NCI-H2171 (cell line): Measurements from ENCODE around the gene PCNX4.
"Not testable (repeated sequence)": the region's sequence is repeated elsewhere in the genome, so short reads cannot be mapped to it uniquely, and the experiment has no call there.

ENCODE experiments used
- DNase-seq: peaks from one replicate; lab custom pipeline; 2025; lab: John Stamatoyannopoulos, UW

Gene PCNX4

GRCh38 chr14:60091550-60092525 lies at the start of gene PCNX4:
Gene PCNX4, plus strand, starts transcription at chr14:60091923. Its CDS starts 15,716 bp downstream, at chr14:60107639.
- peak; percentile 100 for DNase-seq

GRCh38 chr14:60047976-60048375 lies 43.7 kb upstream of the PCNX4 start:
- not testable (repeated sequence) for DNase-seq

GRCh38 chr14:60051721-60052221 lies 40.0 kb upstream of the PCNX4 start:
- no peak for DNase-seq

- no peak for DNase-seq
Measured at GRCh38 chr14:60058087-60058486, 33.6 kb upstream of the PCNX4 start.

DNA sequence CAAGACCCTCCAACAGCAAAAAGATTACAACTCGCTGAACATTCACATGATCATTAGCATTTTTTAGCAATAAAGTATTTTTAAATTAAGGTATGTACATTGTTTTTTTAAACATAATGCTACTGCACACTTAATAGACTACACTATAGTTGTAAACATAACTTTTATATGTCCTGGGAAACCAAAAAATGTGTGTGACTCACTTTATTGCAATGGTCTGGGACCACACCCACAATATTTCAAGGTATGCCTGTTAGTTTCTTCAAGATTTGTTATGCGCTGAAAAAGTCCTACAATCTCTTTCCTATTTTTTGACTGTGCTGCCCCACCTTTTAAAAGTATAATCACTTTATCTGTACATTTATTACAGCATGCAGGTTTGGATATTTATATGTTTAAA lies 30.4 kb upstream of the PCNX4 start:
- DNase-seq, result no peak

GRCh38 chr14:60064491-60065072 lies 27.1 kb upstream of the PCNX4 start:
- no peak for DNase-seq

GRCh38 chr14:60067882-60068281 lies 23.8 kb upstream of the PCNX4 start:
- no peak for DNase-seq

- no peak for DNase-seq
Measured at GRCh38 chr14:60079723-60080122, 12.0 kb upstream of the PCNX4 start.

DNA sequence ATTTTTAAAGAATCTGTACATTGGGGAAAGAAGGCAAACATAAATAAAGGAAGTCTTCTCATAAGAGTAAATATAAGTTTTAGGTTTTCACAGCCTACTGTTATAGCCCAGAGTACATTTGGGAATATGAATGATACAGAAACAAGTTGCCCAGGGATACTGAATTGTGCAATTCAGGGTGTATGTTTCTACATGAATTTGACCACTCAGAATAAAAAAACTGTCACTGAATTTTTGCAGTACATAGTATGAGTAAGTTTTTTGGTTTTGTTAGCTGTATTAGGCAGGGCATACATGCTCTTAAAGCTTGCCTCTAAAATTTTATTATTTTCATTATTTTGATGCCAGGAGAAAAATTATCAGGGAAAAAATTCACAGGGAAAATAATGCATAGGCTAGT lies 6.6 kb upstream of the PCNX4 start:
- DNase-seq, result no peak

DNA sequence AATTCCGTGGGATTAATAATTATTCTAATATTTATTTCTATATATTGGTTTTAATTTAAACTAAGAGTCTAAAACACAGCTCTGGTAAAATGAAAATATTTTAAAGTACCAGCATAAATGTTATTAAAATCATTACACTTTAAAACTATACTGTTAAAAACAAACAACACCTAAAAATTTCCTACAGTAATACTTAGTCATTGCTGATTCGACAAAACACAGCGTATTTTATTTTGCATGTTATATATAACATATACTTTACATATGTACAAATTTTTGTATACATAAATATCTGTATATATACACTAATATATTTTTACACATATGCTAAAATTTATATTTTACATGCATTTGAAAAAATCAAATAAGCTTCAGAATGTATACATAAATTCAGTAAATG lies 6.0 kb upstream of the PCNX4 start:
- no peak for DNase-seq

DNA sequence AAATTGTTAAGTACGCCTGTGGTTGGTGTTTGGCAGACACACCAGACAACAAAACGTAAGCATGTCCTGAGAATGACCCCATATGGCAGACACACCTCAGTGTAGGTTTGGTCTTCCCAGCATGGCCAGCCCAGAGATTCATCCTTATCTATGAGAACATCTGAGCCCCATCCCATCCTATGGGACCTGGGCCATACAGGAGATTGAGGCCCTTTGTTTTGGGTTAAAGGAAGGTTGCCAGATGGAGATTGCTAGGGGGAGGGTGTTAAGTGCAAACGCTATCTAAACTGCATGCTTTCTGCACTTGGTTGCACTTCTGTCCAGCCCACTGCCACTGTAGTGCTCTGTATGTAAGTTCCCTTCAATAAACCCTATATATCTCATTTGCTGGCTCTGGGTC lies 4.1 kb upstream of the PCNX4 start:
- peak; percentile 45 for DNase-seq

GRCh38 chr14:60089221-60089620 lies 2.5 kb upstream of the PCNX4 start:
- DNase-seq, result no peak

- DNase-seq, result peak; percentile 92
Measured at GRCh38 chr14:60090864-60091519, 731 bp upstream of the PCNX4 start.

GRCh38 chr14:60092526-60092920 lies 800 bp downstream of the PCNX4 start:
- no peak for DNase-seq

GRCh38 chr14:60093080-60093479 lies 1.4 kb downstream of the PCNX4 start:
- DNase-seq, result no peak

DNA sequence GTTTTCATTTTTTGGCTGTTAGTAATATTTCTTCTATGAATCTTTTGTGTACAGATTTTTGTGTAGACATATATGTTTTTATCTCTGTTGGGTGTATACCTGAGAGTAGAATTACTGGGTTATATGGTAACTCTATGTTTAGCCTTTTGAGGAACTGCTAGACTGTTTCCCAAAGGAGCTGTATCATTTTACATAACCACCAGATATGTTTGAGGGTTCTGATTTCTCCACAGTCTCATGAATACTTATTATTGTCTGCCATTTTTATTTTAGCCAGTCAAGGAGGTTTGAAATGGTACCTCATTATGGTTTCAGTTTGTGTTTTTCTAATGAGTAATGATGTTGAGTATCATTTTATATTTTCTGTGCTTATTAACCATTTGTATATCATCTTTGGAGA lies 1.9 kb downstream of the PCNX4 start:
- no peak for DNase-seq

DNA sequence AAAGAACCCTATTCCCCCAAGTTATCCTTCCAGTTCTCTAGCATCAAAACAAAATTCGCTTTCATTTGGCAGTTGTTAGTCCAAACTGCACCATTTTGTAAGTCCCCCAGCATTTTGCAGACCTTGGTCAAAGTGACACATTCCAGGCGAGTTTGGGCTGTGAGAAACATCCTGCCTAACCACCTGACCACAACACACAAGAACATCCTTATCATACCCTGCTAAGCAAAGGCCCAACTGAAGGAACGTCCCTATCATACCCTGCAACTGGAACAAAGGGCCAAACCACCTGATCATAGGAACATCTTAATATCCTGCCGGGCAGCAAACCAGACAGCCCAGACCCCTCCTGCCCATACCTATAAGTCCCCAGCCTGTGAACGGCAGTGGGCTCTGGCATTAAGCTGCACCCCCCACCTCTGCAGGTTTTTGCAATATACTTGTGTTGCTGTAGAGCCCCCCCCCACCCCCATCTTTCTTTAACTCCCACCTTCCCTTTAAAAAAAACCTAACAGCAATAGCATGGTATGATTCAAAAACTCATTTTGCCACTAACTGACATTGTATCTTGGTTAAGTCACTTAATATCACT lies 2.7 kb downstream of the PCNX4 start:
- no peak for DNase-seq

DNA sequence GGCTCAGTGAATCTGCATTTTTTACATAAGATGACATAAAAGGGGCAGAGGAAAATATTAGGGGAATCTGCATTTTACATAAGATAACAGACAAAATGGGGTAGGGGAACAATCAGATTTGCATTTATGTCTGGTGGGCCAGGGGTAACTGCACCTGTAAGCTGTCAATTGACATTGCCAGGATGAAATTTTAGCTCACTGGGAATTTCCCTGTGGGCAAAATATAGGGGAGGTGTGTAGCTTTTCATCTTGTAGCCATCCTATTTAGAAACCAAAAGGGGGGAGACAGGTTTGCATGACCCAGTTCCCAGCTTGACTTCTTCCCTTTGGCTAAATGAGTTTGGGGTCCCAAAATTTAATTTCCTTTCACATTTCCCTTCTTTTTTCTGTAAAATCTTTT lies 3.5 kb downstream of the PCNX4 start:
- no peak for DNase-seq

DNA sequence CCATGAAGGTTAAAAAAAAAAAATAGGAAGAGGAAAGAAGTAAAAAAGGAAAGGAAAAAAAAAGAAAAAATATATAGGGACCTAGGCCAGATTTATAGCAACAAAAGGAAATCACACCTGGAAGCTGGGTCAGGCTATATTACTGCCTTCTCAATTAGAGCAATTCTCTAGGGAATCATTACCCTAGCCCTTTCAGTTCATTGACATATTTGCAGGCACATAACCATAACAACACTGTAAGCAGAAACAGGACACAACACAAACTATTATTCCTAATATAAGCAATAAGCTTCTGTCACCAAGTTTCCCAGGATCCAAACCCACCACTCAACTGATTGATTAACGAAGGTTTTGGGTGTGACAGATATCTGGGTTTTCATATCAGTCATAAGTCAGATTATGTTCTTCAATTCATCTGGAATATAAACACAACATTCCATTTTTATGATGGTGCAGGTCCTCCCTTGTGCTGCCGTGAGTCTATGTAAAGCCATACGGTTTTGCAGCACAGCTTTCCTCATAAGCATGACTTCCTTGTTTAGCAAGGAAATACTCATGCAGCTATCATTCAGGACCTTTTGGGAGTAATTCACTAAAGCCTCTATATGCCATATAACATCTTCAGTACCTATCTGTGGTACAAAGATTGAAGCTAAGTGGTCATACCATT lies 4.2 kb downstream of the PCNX4 start:
- DNase-seq, result no peak

GRCh38 chr14:60097974-60098373 lies 6.3 kb downstream of the PCNX4 start:
- no peak for DNase-seq

- DNase-seq, result not testable (repeated sequence)
Measured at GRCh38 chr14:60099855-60100254, 8.1 kb downstream of the PCNX4 start.

DNA sequence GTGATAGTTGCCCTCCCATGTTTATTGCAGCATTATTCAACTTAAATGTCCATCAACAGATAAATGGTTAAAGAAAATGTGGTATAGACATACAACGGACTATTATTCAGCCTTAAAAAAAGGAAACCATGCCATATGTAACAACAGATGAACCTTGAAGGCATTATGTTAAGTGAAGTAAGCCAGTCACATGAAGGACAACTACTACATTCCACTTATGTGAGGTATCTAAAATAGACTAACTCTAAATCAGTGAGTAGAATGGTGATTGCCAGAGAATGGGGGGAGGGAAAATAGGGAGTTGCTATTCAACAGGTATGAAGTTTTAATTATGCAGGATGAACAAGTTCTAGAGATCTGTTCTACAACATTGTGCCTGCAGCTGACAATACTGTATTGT lies 10.1 kb downstream of the PCNX4 start:
- no peak for DNase-seq
